NCI-H345 treated with DMSO at 0.1 percent for 48 hours (cell line): ENCODE data around the gene EDN2.

Experiments used
- DNase-seq: peaks from one replicate; lab custom pipeline; 2025; ENCODE audit not compliant: unreplicated experiment; lab: John Stamatoyannopoulos, UW

EDN2 gene

DNA sequence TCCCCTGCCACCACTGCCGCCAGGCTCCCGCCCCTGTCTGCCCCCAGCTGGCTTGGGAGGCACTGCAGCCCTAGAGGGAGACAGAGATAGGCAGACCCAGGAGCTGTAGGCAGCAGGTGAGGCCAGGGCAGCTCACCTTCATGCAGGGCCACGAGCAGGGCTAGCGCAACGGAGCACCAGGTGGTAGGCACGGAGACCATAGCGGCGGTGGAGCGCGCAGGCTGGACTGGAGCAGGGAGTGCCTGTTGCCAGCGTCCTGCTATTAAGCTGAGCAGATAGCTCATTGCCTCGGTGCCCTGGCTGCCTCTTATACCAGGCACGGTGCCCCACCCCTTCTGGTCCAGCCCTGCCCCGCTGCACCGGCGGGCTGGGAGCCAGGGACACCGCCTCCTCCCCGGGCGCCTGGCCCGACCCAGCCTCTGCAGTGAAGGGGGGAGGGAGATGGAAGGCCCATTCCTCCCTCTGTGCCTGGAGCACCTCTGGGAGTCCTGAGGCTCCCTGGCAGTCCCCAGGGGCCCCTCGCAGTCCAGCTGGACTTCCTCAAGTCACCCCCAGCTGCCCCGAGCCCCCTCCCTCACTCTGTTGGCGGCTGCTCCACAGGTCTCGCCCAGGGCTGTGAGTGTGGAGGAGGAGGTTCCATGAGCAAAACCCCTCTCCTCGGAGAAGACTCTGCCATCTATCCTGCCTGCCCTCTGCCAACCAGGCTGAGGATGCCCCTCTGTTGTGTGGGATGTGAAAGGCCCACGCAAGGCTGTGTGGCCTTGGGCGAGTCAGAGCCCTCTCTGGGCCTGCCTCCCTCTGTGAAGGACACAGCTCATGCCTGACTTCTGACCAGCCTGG, at the start of gene EDN2:
EDN2 (minus strand) TSS at position 282 of the 840 bp plus-strand sequence; CDS start at position 200, 82 bp downstream.
- peak; percentile 85 for DNase-seq

DNA sequence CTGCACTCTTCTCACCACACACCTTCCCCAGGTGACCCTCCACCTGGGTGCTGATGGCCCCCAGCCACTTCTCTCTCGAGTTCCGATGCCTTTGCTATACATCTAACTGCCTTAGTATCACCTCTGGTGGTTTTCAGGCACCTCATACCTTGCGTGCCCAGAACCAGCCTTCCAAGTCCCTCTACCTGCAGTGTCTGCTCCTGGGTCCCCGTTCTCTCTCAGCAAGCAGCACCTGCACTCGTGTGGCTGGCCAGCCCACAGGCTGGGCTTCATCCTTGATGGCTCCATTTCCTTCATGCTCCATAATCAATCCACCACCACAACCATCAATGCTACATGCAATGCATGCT, 49.2 kb upstream of the EDN2 start:
- no peak for DNase-seq

DNA sequence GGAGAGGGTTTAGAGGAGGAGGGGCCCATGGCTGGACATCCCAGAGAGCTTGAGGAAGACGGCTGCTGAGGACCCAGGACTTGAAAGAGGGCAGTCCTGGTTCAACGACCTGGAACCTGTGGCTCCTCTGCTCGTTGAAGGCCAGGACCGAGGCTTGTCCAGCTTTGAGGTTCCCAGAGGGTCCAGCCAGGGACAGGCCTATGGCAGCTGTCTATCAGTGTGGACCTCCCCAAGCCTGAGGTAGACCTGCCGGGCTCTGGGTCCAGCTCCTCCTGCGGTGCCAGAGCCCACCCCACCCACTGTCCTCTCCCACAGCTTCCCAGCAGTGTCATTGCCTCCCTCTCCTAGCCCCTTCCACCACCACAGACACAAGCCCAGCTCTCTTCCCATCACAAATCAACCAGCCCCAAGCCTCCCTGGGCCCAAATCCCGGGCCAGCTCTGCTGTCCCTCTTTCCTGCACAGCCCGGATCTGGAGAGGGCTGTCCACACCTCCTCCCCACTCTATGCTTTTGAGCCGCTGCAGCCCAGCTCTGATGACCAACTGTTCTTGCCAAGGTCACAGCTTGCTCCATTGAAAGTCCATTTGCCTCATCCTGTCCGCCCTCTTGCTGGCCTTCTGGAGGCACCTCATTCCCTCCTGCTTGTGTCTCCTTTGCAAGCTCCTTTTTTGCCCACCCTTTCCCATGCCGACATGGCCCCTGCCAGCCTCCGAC, 48.7 kb upstream of the EDN2 start:
- no peak for DNase-seq

DNA sequence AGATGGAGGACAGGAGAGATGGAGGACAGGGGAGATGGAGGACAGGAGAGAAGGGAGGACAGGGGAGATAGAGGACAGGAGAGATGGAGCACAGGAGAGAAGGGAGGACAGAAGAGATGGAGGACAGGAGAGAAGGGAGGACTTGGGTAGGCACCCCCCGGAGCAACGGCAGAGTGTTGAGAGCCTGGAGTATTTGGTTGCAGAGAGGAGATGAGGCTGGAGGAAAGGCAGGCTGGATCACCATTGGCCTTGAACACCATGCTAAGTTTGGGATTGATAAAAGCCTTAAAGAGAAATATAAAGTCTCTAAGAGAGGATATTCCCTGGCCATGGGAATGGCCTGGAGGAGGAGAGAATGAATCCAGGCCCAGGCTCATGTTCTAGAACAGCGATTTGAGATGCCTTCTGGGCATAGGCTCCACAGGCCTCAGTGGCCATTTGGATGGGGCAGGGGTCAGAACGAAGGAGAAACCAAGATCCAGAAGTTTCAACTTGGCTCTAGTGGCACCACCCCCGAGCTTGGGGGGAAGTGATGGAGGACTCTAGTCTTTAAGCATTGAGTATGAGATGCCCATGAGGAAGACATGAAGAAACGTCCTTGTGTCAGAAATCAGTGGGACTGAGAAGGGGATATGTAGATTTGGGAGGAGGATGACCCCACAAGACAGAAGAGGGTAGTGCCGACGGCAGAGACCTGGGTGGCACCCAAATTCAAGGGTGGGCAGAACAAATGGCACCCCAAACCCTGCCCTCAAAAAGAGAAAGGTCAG, 47.9 kb upstream of the EDN2 start:
- no peak for DNase-seq

DNA sequence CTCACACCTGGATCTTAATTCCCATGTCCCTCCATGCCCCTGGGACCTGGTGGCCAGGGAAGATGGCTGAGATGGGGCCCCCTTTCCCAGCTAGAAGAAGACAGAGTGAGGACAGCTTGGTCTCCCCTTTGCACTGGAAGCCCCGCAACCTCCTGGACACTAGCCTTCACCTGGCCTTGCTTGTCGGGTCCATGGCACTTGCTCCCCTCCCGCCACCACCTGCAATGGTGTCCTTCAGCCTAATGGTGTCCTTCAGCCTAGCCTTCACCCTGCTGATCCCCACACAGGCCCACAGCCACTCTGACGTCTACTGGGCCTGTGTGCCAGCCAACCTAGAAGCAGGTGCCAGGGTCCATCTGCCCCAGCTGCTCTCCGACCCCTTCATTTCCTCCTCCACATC, 45.9 kb upstream of the EDN2 start:
- DNase-seq: no peak

DNA sequence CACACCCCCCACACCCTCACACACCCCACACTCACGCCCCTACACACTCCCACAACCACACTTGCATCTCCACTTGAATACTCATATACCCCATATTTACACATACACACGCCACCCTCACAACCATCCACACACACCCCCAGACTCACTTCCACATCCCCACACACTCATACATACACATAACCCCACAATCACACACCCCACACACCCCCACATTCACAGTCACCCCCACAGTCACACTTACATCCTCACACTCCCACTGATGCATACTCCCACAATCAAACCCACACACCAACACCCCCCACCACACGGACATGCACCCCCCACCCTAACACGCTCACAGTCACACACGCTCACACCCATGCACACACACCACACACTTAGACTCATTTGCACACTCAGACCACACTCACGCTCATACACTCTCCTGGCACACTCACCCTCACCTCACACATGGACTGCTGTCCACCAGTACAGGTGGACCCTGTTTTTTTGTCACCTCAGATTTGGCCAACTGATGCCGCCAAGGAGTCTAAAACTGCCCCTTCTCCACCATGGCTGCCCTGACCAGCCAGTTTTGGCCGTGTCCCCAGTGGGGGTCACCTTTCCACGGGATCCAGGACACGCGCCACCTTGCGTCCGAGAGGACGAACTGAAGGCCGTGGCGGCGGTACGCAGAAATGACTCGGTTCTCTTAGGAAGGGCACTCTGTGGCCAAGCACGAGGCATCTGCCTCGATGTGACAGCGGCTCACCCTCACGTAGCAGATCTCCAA, 45.3 kb upstream of the EDN2 start:
- DNase-seq: no peak

DNA sequence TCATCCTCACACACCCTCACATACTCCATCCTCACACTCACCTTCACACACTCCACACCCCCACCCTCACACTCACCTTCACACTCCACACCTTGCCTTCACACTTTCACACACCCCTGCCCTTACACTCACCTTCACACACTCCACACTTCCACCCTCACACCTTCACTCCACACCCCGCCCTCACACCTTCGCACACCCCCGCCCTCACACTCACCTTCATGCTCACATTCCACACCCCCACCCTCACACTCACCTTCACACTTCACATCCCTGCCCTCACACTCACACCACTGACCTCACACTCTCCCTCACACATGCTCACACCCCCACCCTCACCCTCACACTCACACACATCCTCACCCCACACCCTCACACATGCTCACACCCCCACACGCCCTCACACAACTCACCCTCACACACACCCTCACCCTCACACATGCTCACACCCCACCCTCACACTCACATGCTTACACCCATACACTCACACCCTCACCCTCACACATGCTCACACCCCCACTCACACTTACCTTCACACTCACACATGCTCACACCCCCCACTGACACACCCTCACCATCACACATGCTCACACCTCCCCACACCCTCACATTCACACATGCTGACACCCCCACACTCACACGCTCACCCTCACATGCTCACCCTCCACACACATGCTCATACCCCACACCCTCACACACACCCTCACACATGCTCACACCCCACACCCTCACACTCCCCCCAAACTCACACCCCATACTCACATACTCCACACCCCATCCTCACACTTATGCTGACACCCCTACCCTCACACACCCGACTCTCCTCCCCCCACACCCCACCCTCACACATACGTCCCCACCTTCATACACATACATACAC, 44.5 kb upstream of the EDN2 start:
- no peak for DNase-seq

DNA sequence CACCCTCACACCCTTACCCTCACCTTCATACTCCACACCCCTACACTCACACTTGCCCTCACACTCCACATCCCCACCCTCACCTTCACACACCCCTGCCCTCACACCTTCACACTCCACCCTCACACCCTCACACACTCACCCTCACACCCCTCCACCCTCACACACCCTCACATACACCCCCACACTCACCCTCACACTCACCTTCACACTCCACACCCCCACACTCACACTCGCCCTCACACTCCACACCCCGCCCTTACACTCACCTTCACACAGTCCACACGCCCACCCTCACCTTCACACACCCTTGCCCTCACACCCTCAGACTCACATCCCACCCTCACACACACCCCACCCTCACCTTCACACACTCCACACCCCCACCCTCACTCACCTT, 43.6 kb upstream of the EDN2 start:
- no peak for DNase-seq

DNA sequence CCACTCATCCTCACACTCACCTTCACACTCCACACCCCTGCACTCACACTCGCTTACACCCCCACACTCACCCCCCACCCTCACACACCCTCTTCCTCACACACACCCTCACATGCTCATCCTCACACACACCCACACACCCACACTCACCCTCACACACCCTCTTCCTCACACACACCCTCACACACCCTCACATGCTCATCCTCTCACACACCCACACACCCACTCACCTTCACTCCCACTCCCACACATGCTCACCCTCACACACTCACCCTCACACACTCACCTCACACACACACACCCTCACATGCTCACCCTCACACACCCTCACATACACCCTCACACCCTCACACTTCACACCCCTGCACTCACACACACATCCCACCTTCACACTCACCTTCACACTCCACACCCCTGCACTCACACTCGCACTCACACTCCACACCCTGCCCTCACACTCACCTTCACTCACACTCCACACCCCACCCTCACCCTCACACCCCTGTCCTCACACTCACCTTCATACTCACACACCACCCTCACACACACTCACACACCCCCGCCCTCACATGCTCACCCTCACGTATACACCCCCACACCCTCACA, 42.6 kb upstream of the EDN2 start:
- DNase-seq: no peak

DNA sequence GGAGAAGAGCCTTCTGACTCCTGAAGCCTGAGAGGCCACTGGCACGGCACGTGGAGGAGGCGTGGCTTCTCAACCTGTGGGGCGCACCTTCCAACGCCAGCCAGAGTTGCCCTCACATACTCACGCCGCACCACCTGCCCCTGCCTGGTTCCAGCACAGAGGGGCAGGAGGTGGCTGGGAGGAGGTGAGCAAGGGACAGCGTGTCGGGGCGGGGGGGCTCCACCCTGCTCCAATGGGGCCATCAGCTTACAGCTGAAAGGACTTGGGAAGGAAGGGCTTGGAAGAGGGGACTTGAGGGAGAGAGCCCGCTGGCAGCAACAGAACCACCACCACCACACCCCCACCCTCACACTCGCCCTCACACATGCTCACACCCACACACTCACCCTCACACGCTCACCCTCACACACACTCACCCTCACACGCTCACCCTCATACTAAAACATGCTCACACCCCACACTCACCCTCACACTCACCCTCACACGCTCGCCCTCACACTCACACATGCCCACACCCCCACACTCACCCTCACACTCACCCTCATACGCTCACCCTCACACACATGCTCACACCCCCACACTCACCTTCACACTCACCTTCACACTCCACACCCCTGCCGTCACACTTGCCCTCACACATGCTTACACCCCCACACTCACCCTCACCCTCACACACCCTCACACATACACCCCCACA, 41.6 kb upstream of the EDN2 start:
- no peak for DNase-seq

DNA sequence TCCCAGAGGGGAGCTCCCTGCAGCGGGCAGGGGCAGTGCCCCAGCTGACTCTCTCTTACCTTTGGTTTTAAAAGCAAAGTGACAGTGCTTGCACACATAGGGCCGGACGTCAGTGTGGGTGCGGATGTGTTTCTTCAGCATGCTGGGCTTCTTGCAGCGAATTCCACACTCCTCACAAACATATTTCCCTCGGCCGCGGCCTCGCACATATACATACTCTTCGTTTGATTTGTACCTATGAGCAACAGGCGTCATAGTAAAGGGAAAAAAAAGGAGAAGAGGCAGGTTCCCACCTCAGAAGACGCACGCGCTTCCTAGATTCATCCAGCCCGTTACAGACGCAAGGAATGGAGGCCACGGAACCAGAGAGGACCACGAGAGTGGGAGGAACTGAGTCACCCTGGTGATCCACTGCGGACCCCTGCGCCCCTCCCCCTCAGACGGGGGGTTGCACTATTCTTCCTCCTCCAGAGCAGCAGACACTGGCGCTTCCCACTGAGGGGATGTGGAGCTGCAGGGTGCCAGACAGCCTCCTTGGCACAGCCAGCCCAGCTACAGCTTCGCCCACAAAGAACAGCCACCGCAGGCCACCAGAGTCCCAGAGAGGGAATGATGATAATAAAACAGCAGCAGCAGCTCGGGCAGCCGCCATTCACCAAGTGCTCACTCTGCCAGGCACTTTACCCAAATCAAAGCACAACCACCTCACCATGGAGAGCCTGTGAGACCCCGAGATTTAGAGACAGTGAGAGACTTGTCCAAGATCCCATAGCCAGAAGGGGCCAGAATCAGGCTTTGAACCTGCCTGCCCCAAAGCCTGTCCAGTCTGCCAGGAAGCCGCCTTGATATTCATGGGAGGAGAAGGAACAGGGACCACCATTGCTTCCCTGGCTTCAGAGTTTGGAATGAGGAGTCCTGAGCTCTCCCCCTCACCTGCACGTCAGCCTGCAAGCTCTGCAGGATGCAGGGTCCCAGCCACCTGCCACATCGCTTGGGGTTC, 40.5 kb upstream of the EDN2 start:
- DNase-seq: no peak

DNA sequence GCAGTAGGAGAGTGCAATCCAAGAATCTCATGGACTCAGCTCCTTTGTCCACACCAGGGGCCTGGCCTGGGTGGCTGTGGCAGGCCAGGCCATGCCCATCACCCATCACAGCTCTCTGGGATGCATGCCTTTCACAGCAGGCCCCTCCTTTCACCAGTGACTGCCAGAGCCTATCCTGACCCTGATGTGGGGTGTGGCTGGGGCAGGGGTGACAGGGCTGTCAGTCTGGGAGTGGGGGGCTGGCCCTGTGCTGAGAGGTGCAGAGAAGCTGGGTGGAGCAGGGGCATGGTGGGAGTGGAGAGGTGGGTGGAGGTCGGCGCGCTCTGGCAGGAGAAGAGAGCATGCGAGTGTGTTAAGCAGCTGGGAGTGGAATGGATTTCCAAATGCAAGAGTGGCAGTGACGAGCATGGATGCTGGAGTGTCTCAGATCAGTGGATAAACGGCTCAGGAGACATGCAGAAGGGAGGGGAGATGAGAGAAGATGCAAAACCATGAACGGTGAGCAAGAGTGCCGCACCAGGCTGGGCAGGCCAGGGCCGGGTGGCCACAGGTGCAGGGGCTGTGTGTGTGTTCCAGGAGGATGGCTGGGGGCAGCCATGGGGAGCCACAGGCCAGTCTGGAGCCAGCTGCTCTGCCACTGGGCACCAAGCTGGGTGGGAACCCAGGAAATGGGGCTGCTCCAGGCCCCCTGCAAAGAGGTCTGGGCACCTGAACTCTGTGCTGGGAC, 39.6 kb upstream of the EDN2 start:
- no peak for DNase-seq

DNA sequence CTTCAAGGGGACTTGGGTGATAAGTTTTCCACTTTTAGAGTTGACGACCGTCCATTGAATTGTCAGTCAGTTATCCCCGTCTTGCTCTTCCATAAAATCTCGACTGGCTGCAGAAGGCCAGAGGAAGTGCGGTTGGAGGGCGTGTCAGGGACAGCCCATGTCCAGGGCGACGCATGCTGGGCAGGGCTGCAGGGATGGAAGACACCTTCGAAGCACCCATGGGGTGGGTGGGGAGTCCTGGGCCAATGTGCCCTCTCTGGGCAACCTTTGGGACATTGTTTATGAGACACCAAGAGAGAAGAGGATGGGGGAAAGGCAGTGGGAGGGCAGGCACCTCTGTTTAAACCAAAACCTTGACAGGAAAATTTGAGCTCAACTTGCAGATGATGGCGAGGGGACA, 38.6 kb upstream of the EDN2 start:
- DNase-seq: no peak

DNA sequence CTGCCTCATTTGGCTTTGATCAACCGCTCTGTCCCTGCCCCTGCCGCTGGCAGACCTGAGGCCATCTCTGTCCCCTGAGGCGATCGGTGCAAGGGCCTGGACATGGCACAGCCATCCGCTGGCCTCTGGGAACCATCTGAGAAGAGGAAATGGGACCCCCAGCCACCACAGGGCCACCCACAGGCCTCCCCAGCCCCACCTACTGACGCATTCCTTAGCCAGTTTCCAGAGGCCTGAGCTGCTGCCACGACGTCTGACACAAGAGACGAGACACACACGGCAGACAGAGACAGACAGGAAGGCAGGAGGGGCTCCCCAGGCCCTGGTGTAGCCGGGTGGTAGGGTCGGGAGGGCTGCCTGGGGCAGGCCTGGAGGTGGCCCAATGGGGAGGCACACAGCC, 37.3 kb upstream of the EDN2 start:
- no peak for DNase-seq

DNA sequence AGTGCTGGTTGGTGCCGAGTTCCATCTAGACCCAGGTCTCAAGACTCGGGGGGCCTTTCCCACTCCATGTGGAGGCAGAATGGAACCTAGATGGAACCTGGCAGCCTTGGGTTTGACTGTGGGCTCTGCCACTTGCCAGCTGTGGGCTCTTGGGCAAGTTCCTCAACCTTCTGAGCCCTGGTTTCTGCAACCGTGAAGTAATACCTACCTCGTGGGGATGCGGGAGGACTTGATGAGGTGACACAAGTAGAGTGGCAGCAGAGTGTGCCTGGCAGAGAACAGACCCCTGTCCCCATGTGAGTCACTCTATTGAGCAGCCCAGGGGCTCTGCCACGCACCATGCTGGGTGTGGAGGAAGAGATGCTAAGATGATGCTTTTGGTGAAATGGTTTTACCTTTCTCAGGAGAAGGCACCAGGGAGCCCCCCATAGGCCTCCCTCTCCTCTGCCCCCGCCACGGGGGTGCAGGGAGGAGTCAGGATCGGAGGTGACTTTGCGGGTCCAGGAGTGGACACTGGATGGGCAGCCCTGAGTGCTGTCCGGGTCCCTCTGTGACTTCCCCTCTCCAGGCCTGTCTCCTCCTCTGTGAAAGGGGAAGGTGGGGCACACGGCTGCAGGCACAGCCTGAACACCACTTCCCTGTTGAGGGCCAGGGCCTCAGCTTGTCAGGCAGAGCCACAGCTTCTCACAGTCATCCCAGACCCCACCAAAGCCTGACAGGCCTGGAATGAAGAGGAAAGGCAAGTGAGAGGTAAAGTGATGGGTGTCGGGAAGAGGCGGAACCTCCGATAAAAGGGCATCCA, 36.7 kb upstream of the EDN2 start:
- DNase-seq: no peak

DNA sequence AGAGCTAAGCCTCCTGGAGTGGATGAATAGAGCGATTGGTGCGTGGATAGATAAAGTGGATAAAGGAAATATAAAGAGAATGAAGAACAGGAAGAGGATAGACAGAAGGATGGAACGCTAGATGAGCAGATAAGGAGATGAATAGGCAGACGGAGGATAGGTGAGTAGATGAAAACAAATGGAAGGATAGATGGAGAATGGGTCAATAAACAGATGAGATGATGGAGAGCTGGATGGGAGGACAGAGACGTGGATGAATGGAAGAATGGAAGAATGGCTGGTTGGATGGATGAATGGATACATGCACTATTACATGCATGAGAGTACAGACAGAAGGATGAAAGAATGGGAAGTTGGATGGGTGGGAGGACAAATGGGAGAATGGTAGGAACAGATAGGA, 35.2 kb upstream of the EDN2 start:
- no peak for DNase-seq
